SK-N-SH treated with all-trans-retinoic acid at 6 μM for 48 hours (cell line): ENCODE results near the gene PLAAT3.

Experiments
- ARNTL ChIP-seq: fragments of 450-650 bp; formaldehyde crosslinking; IDR thresholded peaks from 2 replicates; pipeline ENCODE4 v1.5.0; 2020; ENCODE audit warnings: low read depth, mild to moderate bottlenecking, moderate library complexity, borderline replicate concordance
- BACH2 ChIP-seq: fragments of 250-450 bp; sonication (Bioruptor Pico); IDR thresholded peaks from 2 replicates; pipeline ENCODE4 v1.9.0; 2021; ENCODE audit warnings: mild to moderate bottlenecking, borderline replicate concordance
- CSDC2 ChIP-seq: fragments of 250-450 bp; sonication (Bioruptor Pico); IDR thresholded peaks from 2 replicates; pipeline ENCODE4 v1.5.0; 2020; ENCODE audit warnings: mild to moderate bottlenecking, moderate library complexity
- OSR1 ChIP-seq: fragments of 250-450 bp; sonication (Bioruptor Pico); IDR thresholded peaks from 2 replicates; pipeline ENCODE4 v1.8.0; 2022; ENCODE audit warnings: moderate library complexity, mild to moderate bottlenecking, inconsistent platforms
- PPARA ChIP-seq: fragments of 250-450 bp; sonication (Bioruptor Pico); IDR thresholded peaks from 2 replicates; pipeline ENCODE4 v1.5.0; 2020; ENCODE audit warnings: mild to moderate bottlenecking, borderline replicate concordance
- ZC3H10 ChIP-seq: fragments of 250-450 bp; sonication (Bioruptor Pico); IDR thresholded peaks from 2 replicates; pipeline ENCODE4 v1.5.1; 2021; ENCODE audit warnings: mild to moderate bottlenecking, moderate library complexity
- TF ChIP-seq, protein P1 (sequence below): fragments of 250-450 bp; sonication (Bioruptor Pico); IDR thresholded peaks from 2 replicates; pipeline ENCODE4 v1.8.0; 2020; ENCODE audit warnings: mild to moderate bottlenecking, moderate library complexity, borderline replicate concordance

DNA sequence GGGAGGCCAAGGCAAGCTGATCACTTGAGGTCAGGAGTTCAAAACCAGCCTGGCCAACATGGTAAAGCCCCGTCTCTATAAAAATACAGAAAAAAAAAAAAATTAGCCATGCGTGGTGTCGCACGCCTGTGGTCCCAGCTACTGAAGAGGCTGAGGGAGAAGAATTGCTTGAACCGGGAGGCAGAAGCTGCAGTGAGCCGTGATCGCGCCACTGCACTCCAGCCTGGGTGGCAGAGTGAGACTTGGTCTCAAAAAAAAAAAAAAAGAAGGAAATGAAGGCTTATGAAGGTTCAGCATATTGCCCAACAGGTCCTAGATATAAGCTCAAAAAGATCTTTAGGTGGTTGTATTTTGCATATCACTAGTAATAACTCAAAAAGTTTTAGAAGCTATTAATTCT is 46.7 kb upstream of the PLAAT3 start:
- TF ChIP-seq OSR1 (no peak), CSDC2 (CRISPR knock-in tag) (no peak), ARNTL (CRISPR knock-in tag) (no peak), PPARA (CRISPR knock-in tag) (no peak), BACH2 (CRISPR knock-in tag) (no peak), ZC3H10 (CRISPR knock-in tag) (no peak)
- TF ChIP-seq, protein P1, sequence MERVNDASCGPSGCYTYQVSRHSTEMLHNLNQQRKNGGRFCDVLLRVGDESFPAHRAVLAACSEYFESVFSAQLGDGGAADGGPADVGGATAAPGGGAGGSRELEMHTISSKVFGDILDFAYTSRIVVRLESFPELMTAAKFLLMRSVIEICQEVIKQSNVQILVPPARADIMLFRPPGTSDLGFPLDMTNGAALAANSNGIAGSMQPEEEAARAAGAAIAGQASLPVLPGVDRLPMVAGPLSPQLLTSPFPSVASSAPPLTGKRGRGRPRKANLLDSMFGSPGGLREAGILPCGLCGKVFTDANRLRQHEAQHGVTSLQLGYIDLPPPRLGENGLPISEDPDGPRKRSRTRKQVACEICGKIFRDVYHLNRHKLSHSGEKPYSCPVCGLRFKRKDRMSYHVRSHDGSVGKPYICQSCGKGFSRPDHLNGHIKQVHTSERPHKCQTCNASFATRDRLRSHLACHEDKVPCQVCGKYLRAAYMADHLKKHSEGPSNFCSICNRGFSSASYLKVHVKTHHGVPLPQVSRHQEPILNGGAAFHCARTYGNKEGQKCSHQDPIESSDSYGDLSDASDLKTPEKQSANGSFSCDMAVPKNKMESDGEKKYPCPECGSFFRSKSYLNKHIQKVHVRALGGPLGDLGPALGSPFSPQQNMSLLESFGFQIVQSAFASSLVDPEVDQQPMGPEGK (CRISPR knock-in tag), result no peak
